Upper lobe of right lung (tissue), 1 donor: Measurements from ENCODE around the gene PRKCA. TPM values are rescaled to one million over a fixed set of nuclear protein-coding genes. Genes with fewer than 3 reads are reported as not detected.

ENCODE experiments used
- ATAC-seq: fragments of 200-7000 bp; cut with Tn5 transposase; one replicate; pipeline ENCODE4 v1.9.1; 2020; ENCODE audit warnings: mild to moderate bottlenecking, moderate library complexity
- DNase-seq: peaks from one replicate; pipeline ENCODE4 v3.0.0-alpha.2; 2020
- H3K27ac ChIP-seq: fragments of 200-600 bp; one replicate; pipeline ENCODE4 v1.8.0; 2022
- H3K27me3 ChIP-seq: fragments of 200-600 bp; one replicate; pipeline ENCODE4 v1.8.0; 2022; ENCODE audit warnings: mild to moderate bottlenecking
- H3K36me3 ChIP-seq: fragments of 200-600 bp; one replicate; pipeline ENCODE4 v1.8.0; 2022
- H3K4me1 ChIP-seq: fragments of 200-600 bp; one replicate; pipeline ENCODE4 v1.8.0; 2022
- H3K4me3 ChIP-seq: fragments of 200-600 bp; one replicate; pipeline ENCODE4 v1.8.0; 2022; ENCODE audit warnings: mild to moderate bottlenecking
- H3K9me3 ChIP-seq: fragments of 200-600 bp; one replicate; pipeline ENCODE4 v1.8.0; 2022
- intact Hi-C: fragments of 100-400 bp; cut with DNase I; formaldehyde crosslinking; loops from one replicate; pipeline ENCODE4 v1.11.0; 2022
- total RNA-seq: library from RNA; stranded (reverse); fragmentation: NEBNext Ultra II Directional; extraction: Animal tissue kit (Norgen Biotek cat#: 25700); gene quantifications from one replicate; pipeline ENCODE4 v1.2.1, GENCODE V29; 2021
- TF ChIP-seq, protein P1 (sequence below): fragments of 200-600 bp; IDR thresholded peaks from one replicate; pipeline ENCODE4 v1.8.0; 2022; ENCODE audit warnings: antibody characterized with exemption
- donor health status: DM: no; HTN: yes; CAD: no; lungs with severe emphysema.

Gene PRKCA
- total RNA-seq, 1 donor from 2014 or later: 43.4 TPM

DNA sequence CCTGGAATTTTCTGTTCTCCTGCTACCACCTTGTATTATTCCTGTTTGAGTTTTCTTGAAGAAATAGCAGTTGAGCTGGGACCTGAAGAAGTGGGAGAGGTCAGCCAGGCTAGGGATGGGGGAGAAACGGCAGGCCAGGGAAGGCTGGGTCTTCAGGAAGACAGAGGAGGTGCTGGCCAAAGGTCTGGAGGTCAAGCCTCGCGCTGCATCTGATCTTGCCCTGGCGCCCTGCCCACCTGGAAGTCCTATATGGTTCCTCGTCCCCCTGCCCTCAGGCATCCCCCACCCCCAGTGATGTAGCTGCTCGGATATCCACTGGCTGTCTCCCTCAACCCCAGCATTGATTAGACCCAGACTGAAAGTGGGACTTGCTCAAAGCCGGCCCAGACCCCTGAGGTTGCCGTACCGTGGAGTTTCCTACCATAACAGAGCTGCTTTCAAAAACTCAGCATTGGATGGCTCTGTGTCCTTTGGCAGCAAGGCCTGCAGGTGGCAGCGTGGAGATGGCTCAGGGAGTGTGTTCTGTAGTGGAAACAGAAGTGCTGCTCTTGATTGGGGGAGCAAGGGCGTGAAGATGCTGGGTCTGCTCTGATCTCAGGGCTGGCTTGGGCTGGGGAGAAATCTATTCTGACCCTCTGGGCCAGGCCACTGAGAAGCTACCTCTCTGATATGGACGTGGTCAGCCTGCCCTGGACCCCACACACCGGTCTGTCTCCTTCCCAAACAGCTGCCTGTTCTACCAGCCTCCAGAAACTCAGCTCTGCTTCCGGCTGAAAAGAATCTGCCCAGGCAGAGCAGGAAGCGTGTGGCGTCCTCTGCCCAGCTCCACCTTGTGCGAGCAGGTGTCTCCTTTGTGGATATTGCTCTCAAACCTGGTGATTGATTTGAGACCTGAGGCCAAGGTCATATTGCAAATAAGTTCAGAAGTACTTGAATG is 425.5 kb downstream of the PRKCA start:
- Histone ChIP-seq H3K4me1 (peaks cover 8% of the 10 kb centered on the region), H3K27me3 (no peaks in the 10 kb centered on the region), H3K36me3 (no peaks in the 10 kb centered on the region), H3K4me3 (no peak overlapping the region), H3K27ac (no peak overlapping the region), H3K9me3 (no peaks in the 10 kb centered on the region)
- DNase-seq: peak; percentile 76
- intact Hi-C loops: no loop called here
- peak; percentile 77 for ATAC-seq
- TF ChIP-seq, protein P1, sequence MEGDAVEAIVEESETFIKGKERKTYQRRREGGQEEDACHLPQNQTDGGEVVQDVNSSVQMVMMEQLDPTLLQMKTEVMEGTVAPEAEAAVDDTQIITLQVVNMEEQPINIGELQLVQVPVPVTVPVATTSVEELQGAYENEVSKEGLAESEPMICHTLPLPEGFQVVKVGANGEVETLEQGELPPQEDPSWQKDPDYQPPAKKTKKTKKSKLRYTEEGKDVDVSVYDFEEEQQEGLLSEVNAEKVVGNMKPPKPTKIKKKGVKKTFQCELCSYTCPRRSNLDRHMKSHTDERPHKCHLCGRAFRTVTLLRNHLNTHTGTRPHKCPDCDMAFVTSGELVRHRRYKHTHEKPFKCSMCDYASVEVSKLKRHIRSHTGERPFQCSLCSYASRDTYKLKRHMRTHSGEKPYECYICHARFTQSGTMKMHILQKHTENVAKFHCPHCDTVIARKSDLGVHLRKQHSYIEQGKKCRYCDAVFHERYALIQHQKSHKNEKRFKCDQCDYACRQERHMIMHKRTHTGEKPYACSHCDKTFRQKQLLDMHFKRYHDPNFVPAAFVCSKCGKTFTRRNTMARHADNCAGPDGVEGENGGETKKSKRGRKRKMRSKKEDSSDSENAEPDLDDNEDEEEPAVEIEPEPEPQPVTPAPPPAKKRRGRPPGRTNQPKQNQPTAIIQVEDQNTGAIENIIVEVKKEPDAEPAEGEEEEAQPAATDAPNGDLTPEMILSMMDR: peak; percentile 51

DNA sequence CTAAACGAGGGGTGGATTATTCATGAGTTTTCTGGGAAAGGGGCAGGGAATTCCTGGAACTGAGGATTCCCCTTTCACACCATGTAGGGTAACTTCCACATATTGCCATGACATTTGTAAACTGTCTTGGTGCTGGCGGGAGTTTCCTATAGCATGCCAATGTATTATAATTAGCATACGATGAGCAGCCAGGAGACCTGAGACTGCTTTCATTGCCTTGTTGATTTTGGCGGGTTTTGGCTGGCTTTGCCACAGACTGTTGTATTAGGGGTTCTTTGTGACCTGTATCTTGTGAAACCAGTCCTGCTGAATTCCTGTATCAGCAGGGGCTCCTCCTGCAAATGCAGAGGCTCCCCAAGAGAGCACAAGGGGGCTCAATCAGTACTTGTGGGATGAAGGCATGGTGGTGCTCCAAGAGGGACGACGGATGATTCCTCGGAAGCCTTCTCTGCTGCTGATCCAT is 428.1 kb downstream of the PRKCA start:
- Histone ChIP-seq H3K9me3 (no peaks in the 10 kb centered on the region), H3K27me3 (no peaks in the 10 kb centered on the region), H3K4me3 (no peak overlapping the region), H3K36me3 (no peaks in the 10 kb centered on the region), H3K4me1 (no peaks in the 10 kb centered on the region), H3K27ac (no peak overlapping the region)
- TF ChIP-seq, protein P1: no peak
- DNase-seq: no peak
- ATAC-seq: no peak
- intact Hi-C loops: no loop called here

DNA sequence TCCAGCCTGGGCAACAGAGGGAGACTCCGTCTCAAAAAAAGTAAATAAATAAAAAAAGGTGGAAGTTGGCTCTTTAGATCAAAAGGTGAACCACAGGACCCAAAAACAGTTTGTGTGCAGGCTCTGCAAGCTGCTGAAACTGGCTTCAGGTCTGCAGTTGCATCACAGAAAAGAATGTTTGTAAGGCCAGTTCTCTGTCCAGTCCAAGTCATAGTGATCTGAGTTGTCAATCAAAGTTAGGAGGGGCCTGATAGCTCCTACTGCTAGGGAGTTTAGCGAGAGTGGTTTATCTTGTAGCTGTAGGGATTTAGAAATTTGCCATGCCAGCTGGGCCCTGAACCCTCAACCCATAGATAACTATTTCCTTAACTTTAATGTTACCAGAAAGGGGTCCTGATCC is 431.3 kb downstream of the PRKCA start:
- Histone ChIP-seq H3K36me3 (no peaks in the 10 kb centered on the region), H3K4me1 (no peaks in the 10 kb centered on the region), H3K4me3 (no peak overlapping the region), H3K27ac (no peak overlapping the region), H3K27me3 (no peaks in the 10 kb centered on the region), H3K9me3 (no peaks in the 10 kb centered on the region)
- no peak for DNase-seq
- TF ChIP-seq, protein P1: no peak
- no peak for ATAC-seq
- intact Hi-C loops: no loop called here

DNA sequence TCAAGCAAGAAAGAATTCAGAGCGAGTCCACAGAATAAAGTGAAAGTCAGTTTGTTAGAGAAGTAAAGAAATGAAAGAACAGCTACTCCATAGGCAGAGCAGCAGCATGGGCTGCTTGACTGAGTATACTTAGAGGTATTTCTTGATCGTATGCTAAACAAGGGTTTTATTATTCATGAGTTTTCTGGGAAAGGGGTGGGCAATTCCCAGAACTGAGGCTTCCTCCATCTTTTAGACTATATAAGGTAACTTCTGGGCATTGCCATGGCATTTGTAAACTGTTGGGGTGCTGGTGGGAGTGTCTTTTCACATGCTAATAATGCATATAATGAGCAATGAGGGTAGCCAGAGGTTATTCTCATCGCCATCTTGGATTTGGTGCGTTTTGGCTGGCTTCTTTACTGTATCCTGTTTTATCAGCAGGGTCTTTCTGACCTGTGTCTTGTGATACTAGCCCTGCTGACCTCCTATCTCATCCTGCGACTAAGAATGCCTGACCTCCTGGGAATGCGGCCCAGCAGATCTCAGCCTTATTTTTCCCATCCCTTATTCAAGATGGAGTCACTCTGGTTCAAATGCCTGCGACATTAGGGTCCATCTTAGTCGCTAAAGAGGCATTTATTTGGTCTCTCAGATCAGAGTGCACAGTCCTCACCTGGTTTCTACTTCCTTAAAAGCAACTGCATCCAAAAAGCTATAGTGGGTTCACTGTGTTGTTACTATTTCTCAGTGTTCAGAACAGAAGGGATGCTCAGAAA is 432.0 kb downstream of the PRKCA start:
- Histone ChIP-seq H3K27ac (no peak overlapping the region), H3K27me3 (no peaks in the 10 kb centered on the region), H3K9me3 (no peaks in the 10 kb centered on the region), H3K36me3 (no peaks in the 10 kb centered on the region), H3K4me3 (no peak overlapping the region), H3K4me1 (no peaks in the 10 kb centered on the region)
- intact Hi-C loops: no loop called here
- no peak for ATAC-seq
- TF ChIP-seq, protein P1: no peak
- no peak for DNase-seq

DNA sequence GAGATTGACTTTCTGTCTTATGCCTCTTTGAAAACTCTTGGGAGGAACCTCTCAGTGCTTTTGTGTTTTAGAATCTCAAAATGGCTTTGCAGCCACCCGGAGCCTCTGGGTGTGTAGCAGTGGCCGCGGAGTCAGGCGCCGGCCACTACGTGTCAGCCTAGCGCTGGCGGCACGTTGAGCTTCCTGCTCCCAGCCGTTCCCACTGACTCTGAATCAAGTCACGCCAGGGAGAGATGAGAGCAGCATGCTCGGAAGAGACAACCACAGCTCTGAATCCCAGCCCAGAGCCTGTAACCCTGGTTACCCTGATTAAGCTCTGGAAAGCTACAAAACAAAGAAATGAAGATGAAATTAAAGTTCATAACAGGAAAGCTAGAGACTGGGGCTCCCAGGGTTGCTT is 435.1 kb downstream of the PRKCA start:
- Histone ChIP-seq H3K4me3 (no peak overlapping the region), H3K27ac (no peak overlapping the region), H3K36me3 (peaks cover 18% of the 10 kb centered on the region), H3K27me3 (no peaks in the 10 kb centered on the region), H3K9me3 (no peaks in the 10 kb centered on the region), H3K4me1 (no peaks in the 10 kb centered on the region)
- DNase-seq (no peak), ATAC-seq (peak; percentile 45)
- intact Hi-C loops: no loop called here
- TF ChIP-seq, protein P1: no peak
